Suprapubic skin (tissue), 4 donors: ENCODE results near the gene TOLLIP. TPM values are rescaled to one million over a fixed set of nuclear protein-coding genes. Genes with fewer than 3 reads are reported as not detected.

Source experiments
- DNase-seq, 2 donors: peaks; one replicate each; pipeline ENCODE4 v3.0.0-alpha.2; 2019; ENCODE audit warnings: low spot score in 2 of 2
- H3K27ac ChIP-seq: fragments of 200-600 bp; sonication (generic); one replicate; pipeline ENCODE4 v1.5.1; 2019
- H3K27me3 ChIP-seq: fragments of 200-600 bp; sonication (generic); one replicate; pipeline ENCODE4 v1.5.1; 2019
- H3K36me3 ChIP-seq: fragments of 200-600 bp; sonication (generic); one replicate; pipeline ENCODE4 v1.5.1; 2019
- H3K4me1 ChIP-seq: fragments of 200-600 bp; sonication (generic); one replicate; pipeline ENCODE4 v1.5.1; 2019
- H3K4me3 ChIP-seq: fragments of 200-600 bp; sonication (generic); one replicate; pipeline ENCODE4 v1.5.1; 2019; ENCODE audit warnings: mild to moderate bottlenecking
- H3K9me3 ChIP-seq: fragments of 200-600 bp; sonication (generic); one replicate; pipeline ENCODE4 v1.5.1; 2019
- EP300 ChIP-seq: sonication (generic); formaldehyde crosslinking; IDR thresholded peaks from one replicate; pipeline ENCODE4 v1.6.1; 2017; ENCODE audit warnings: antibody characterized with exemption
- POLR2A ChIP-seq, 2 donors: fragments of 450-650 bp; IDR thresholded peaks; one replicate each; pipeline ENCODE4 v1.6.1; 2017; ENCODE audit warnings: antibody characterized with exemption in 2 of 2, mild to moderate bottlenecking in 2 of 2, moderate library complexity in 2 of 2
- POLR2AphosphoS5 ChIP-seq, 3 donors: sonication (generic); formaldehyde crosslinking; IDR thresholded peaks; one replicate each; pipeline ENCODE4 v1.6.1; 2017; ENCODE audit warnings: antibody characterized with exemption in 3 of 3
- WGBS: methylation state at CpG from one replicate; pipeline ENCODE4 v1.1.5; 2018; 5-methylcytosine and 5-hydroxymethylcytosine counted together
- total RNA-seq, 4 donors: library from RNA; depleted of rRNA; stranded (reverse); fragments of >200 nt; gene quantifications; one replicate each; pipeline ENCODE4 v1.1.0, GENCODE V29; 2016
- TF ChIP-seq, protein P1 (sequence below), 2 donors: fragments of 200-600 bp in 1 of 2; fragments of 450-650 bp in 1 of 2; sonication (generic) in 1 of 2; IDR thresholded peaks; one replicate each; pipeline ENCODE4 v1.5.1; 2016 to 2019; ENCODE audit warnings: antibody characterized with exemption in 2 of 2, mild to moderate bottlenecking in 1 of 2, moderate library complexity in 1 of 2

TOLLIP gene
- total RNA-seq, 4 donors from 2014 or later = 96.6 to 105 (median 100) TPM

DNA sequence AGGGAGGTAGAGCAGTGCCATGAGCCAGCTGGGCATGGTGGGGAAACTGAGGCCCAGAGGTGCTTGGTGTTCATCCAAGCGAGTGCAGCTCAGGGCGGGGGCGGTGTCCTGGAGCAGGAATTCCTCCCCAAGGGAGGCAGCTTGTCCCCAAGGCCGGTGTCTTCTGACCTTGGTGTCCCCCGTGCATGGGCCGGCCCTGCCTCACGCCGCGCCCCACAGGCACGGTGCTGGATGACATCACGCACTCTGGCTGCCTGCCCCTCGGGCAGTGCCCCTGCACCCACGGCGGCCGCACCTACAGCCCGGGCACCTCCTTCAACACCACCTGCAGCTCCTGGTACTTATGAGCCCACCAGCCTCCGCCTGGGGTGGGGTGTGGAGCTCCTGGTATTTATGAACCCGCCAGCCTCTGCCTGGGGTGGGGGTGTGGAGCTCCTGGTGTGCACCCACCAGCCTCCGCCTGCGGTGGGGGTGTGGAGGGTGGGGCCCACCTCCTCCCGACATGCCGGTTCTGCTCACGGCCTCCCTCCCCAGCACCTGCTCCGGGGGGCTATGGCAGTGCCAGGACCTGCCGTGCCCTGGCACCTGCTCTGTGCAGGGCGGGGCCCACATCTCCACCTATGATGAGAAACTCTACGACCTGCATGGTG, 79.8 kb downstream of the TOLLIP start:
- peaks cover 17% of the 10 kb centered on the region for H3K4me1 ChIP-seq
- no peak overlapping the region for H3K4me3 ChIP-seq
- H3K27me3 ChIP-seq = peaks cover 90% of the 10 kb centered on the region
- H3K27ac ChIP-seq = no peak overlapping the region
- 70% methylated on average over 4 of the region's 27 CpGs for WGBS
- H3K36me3 ChIP-seq = no peaks in the 10 kb centered on the region
- peak; percentile 44 to 73 for DNase-seq
- no peaks in the 10 kb centered on the region for H3K9me3 ChIP-seq
- TF ChIP-seq EP300 (no peak), POLR2AphosphoS5 (IDR thresholded peaks at IDR 0.05) (no peak)
- TF ChIP-seq, protein P1, sequence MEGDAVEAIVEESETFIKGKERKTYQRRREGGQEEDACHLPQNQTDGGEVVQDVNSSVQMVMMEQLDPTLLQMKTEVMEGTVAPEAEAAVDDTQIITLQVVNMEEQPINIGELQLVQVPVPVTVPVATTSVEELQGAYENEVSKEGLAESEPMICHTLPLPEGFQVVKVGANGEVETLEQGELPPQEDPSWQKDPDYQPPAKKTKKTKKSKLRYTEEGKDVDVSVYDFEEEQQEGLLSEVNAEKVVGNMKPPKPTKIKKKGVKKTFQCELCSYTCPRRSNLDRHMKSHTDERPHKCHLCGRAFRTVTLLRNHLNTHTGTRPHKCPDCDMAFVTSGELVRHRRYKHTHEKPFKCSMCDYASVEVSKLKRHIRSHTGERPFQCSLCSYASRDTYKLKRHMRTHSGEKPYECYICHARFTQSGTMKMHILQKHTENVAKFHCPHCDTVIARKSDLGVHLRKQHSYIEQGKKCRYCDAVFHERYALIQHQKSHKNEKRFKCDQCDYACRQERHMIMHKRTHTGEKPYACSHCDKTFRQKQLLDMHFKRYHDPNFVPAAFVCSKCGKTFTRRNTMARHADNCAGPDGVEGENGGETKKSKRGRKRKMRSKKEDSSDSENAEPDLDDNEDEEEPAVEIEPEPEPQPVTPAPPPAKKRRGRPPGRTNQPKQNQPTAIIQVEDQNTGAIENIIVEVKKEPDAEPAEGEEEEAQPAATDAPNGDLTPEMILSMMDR (IDR thresholded peaks at IDR 0.05) = no peak

DNA sequence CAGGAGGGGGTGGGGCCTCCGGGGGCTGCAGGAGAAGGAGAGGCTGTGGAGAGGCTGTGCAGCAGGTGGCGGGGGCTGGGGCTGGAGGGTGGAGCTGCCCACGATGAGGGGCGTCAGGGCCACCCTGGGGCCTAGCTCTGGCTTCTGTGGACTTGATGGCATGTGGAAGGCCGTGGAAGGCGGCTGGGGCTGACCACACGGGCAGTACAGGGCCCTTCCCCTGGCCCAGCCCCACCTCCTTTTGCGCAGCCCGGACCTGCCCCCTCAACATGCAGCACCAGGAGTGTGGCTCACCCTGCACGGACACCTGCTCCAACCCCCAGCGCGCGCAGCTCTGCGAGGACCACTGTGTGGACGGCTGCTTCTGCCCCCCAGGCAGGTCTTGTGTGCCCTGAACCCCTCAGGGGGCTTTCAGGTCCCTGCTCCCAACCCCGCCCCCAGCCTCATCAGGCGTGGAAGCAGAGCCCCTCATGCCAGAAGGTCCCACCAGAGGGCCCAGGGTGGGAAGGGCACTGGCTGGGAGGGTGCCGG, 80.4 kb downstream of the TOLLIP start:
- H3K9me3 ChIP-seq = no peaks in the 10 kb centered on the region
- H3K4me1 ChIP-seq = peaks cover 21% of the 10 kb centered on the region
- peak; percentile 51 to 66 for DNase-seq
- no peak for TF ChIP-seq EP300
- TF ChIP-seq, protein P1 (IDR thresholded peaks at IDR 0.05) = no peak
- TF ChIP-seq POLR2AphosphoS5 (IDR thresholded peaks at IDR 0.05) = no peak
- no peak for TF ChIP-seq POLR2A (IDR thresholded peaks at IDR 0.05)
- 74% methylated on average over 16 of the region's 18 CpGs for WGBS
- no peaks in the 10 kb centered on the region for H3K36me3 ChIP-seq
- H3K4me3 ChIP-seq = no peak overlapping the region
- no peak overlapping the region for H3K27ac ChIP-seq
- peaks cover 96% of the 10 kb centered on the region for H3K27me3 ChIP-seq

DNA sequence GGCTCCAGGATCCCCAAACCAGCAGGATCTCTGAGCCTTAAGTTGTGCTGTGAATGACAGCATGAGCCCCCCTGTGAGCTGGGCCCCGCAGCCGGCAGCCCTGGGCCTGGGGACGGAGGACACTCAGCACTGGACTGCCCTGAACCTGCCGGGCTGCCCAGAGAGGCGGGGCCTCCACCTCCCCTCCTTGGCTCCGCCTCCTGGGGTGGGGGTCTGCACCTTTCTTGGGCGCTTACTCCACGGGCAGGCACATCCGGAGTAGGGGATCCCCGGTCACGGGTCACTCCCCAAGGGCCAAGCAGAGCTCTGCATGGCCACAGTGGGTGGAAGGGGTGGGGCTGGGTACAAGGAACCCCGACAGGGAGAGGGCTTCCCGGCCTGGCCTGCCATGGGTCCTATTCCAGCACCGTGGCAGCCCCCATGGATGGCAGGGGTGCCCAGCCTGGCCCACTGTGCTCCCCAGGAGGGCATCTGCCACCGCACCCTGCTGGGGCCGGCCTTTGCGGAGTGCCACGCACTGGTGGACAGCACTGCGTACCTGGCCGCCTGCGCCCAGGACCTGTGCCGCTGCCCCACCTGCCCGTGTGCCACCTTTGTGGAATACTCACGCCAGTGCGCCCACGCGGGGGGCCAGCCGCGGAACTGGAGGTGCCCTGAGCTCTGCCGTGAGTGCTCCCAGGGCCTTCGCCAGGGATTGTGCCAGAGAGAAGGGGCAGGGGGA, 81.2 kb downstream of the TOLLIP start:
- peaks cover 98% of the 10 kb centered on the region for H3K27me3 ChIP-seq
- H3K4me1 ChIP-seq = peaks cover 14% of the 10 kb centered on the region
- no CpG with 5 or more reads among the region's 31 CpGs for WGBS
- no peaks in the 10 kb centered on the region for H3K36me3 ChIP-seq
- peak; percentile 59 to 78 for DNase-seq
- no peaks in the 10 kb centered on the region for H3K9me3 ChIP-seq
- no peak overlapping the region for H3K4me3 ChIP-seq
- TF ChIP-seq POLR2AphosphoS5 (IDR thresholded peaks at IDR 0.05) = no peak
- H3K27ac ChIP-seq = no peak overlapping the region

DNA sequence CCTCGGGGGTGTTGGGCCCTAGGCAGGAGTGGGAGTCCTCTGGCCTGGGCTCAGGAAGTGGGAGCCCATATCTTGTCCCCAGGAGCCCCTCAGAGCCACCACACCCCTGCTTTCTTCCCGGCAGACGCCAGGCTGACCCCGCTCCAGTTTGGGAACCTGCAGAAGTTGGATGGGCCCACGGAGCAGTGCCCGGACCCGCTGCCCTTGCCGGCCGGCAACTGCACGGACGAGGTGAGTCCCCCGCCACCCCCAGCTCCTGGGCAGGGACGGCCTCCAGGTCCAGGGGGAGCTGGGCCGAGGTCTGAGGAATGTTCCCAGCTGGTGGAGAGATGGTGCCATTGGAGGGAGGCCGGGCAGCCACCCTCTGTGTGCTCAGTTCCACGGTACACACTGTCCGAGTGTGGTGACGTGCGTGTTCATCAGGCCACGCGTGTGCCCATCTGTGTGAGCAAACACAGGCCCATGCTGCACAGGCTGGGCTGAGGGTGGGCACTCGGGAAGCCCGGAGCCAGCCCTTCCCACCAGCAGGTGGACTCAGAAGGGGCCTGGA, 81.8 kb downstream of the TOLLIP start:
- Histone ChIP-seq H3K9me3 (no peaks in the 10 kb centered on the region), H3K36me3 (no peaks in the 10 kb centered on the region), H3K27ac (no peak overlapping the region), H3K4me3 (no peak overlapping the region), H3K27me3 (peaks cover 98% of the 10 kb centered on the region), H3K4me1 (peaks cover 8% of the 10 kb centered on the region)
- TF ChIP-seq, protein P1 (IDR thresholded peaks at IDR 0.05) = no peak
- TF ChIP-seq POLR2AphosphoS5 (IDR thresholded peaks at IDR 0.05) (no peak), POLR2A (IDR thresholded peaks at IDR 0.05) (no peak), EP300 (no peak)
- DNase-seq = peak; percentile 41 to 60
- WGBS = no CpG with 5 or more reads among the region's 23 CpGs

DNA sequence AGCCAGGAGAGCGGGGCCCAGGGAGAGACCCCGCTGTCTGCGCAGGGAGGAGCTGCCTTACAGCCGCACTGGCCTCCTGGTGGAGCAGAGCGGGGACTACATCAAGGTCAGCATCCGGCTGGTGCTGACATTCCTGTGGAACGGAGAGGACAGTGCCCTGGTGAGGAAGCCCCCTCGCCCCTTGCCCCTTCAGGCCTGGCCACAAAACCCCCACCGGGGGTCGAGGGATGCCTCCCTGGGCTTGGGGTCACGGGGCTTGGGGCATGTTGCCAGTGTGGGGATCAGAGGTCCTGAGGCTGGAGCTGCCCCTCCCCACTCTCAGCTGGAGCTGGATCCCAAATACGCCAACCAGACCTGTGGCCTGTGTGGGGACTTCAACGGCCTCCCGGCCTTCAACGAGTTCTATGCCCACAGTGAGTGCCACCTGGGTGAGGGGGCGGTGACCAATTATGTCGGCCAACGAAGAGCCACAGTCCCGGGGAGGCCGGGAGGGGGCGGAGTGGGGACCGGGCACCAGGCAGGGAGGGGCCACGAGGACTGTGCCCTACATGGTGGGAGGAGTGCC, 82.4 kb downstream of the TOLLIP start:
- peaks cover 98% of the 10 kb centered on the region for H3K27me3 ChIP-seq
- H3K27ac ChIP-seq = no peak overlapping the region
- no CpG with 5 or more reads among the region's 23 CpGs for WGBS
- no peaks in the 10 kb centered on the region for H3K9me3 ChIP-seq
- H3K36me3 ChIP-seq = no peaks in the 10 kb centered on the region
- peaks cover 8% of the 10 kb centered on the region for H3K4me1 ChIP-seq
- TF ChIP-seq, protein P1 (IDR thresholded peaks at IDR 0.05) = no peak
- TF ChIP-seq EP300 = no peak
- TF ChIP-seq POLR2A (IDR thresholded peaks at IDR 0.05) = no peak
- TF ChIP-seq POLR2AphosphoS5 (IDR thresholded peaks at IDR 0.05) = no peak
- peak; percentile 57 to 76 for DNase-seq
- no peak overlapping the region for H3K4me3 ChIP-seq
